ENCODE measurements around the gene NUSAP1. TPM values are rescaled to one million over a fixed set of nuclear protein-coding genes. Genes with fewer than 3 reads are reported as not detected.
"Not testable (repeated sequence)": the region's sequence is repeated elsewhere in the genome, so short reads cannot be mapped to it uniquely, and the experiment has no call there.

NUSAP1 gene
- total RNA-seq, 6 experiments from 2014 or later, result 2.2 to 9.3 (median 5.0) TPM

DNA sequence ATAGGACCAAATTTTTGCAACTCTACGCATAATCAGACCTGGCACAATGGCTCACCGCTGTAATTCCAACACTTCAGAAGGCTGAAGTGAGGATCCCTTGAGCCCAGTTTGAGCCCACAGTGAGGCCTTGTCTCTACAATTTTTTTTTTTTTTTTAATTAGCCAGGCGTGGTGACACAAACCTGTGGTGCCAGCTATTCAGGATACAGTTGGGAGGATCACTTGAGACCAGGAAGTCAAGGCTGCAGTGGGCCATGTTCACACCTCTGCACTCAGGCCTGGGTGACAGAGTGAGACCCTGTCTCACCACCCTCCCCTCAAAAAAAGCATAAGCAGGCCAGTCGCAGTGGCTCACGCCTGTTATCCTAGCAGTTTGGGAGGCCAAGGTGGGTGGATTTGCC is 25.0 kb upstream of the NUSAP1 start:
- H3K27ac ChIP-seq, result no peak overlapping the region
- H3K27me3 ChIP-seq, result no peaks in the 10 kb centered on the region
- DNase-seq (no peak), ATAC-seq (no peak)
- whole genome bisulfite sequencing (ENCODE audit: insufficient coverage, low coverage, low lambda C conversion rate, missing lambda C conversion rate), result 100% methylated on average over 3 of the region's 5 CpGs
- intact Hi-C loops (cut with DNase I), result no loop called here
- no peak for TF ChIP-seq POLR2A (IDR thresholded peaks at IDR 0.05)
- TF ChIP-seq, protein P1, sequence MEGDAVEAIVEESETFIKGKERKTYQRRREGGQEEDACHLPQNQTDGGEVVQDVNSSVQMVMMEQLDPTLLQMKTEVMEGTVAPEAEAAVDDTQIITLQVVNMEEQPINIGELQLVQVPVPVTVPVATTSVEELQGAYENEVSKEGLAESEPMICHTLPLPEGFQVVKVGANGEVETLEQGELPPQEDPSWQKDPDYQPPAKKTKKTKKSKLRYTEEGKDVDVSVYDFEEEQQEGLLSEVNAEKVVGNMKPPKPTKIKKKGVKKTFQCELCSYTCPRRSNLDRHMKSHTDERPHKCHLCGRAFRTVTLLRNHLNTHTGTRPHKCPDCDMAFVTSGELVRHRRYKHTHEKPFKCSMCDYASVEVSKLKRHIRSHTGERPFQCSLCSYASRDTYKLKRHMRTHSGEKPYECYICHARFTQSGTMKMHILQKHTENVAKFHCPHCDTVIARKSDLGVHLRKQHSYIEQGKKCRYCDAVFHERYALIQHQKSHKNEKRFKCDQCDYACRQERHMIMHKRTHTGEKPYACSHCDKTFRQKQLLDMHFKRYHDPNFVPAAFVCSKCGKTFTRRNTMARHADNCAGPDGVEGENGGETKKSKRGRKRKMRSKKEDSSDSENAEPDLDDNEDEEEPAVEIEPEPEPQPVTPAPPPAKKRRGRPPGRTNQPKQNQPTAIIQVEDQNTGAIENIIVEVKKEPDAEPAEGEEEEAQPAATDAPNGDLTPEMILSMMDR (IDR thresholded peaks at IDR 0.05), result no peak
- no peak overlapping the region for H3K4me3 ChIP-seq
- H3K36me3 ChIP-seq, result peaks cover 0 to 6% (median 0%) of the 10 kb centered on the region in 4 donors
- no peaks in the 10 kb centered on the region for H3K4me1 ChIP-seq
- no peaks in the 10 kb centered on the region for H3K9me3 ChIP-seq

DNA sequence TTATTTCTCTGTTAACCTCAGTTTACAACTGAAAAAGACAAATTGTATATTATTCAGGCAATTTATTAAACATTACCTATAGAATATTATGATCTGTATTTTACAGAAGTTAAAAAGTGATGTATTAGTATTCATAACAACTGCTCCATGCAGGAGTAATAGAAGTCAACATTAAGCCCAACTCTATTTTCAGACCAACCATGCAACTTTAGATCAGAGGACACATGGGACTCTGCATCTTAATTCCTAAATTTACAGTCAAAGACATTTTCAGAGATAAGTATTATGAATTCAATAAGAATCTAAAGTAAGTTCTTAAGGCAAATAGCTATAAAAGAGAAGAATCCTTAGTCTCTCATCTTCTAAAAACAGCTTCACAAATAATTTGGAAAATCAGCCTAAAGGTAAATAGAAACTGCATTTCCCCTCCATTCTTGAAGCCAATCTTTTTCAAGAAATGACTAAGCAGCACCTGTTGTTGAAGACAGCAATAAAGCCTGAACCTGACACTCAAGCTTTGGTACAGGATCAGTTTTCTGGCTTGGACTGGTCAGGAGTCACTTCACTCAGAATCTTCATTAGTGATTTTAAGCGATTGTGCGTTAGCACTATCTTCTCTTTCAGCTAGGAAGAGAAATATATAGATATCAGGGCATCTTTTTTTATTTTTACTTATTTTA is 23.3 kb upstream of the NUSAP1 start:
- Histone ChIP-seq H3K27ac (no peak overlapping the region), H3K4me1 (no peaks in the 10 kb centered on the region), H3K36me3 (peaks cover 0 to 6% (median 0%) of the 10 kb centered on the region in 4 donors), H3K4me3 (no peak overlapping the region), H3K27me3 (no peaks in the 10 kb centered on the region), H3K9me3 (no peaks in the 10 kb centered on the region)
- DNase-seq (no peak), ATAC-seq (no peak)
- TF ChIP-seq, protein P1 (IDR thresholded peaks at IDR 0.05), result no peak
- no peak for TF ChIP-seq POLR2A (IDR thresholded peaks at IDR 0.05)
- intact Hi-C loops (cut with DNase I), result no loop called here
- 100% methylated on average over 2 of the region's 2 CpGs for WGBS (ENCODE audit: insufficient coverage, low coverage, low lambda C conversion rate, missing lambda C conversion rate)

DNA sequence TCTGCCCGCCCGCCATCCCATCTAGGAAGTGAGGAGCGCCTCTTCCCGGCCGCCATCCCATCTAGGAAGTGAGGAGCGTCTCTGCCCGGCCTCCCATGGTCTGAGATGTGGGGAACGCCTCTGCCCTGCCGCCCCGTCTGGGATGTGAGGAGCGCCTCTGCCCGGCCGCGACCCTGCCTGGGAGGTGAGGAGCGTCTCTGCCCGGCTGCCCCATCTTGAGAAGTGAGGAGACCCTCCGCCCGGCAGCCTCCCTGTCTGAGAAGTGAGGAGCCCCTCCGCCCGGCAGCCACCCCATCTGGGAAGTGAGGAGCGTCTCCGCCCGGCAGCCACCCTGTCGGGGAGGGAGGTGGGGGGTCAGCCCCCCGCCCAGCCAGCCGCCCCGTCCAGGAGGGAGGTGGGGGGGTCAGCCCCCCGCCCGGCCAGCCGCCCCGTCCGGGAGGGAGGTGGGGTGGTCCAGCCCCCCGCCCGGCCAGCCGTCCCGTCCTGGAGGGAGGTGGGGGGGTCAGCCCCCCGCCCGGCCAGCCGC is 11.8 kb upstream of the NUSAP1 start:
- ATAC-seq; H3K9me3 ChIP-seq; DNase-seq; intact Hi-C loops (cut with DNase I); H3K4me3 ChIP-seq; H3K27ac ChIP-seq; H3K36me3 ChIP-seq; H3K27me3 ChIP-seq; H3K4me1 ChIP-seq: not testable (repeated sequence)
- 98% methylated on average over 8 of the region's 39 CpGs for WGBS (ENCODE audit: insufficient coverage, low coverage, low lambda C conversion rate, missing lambda C conversion rate)

DNA sequence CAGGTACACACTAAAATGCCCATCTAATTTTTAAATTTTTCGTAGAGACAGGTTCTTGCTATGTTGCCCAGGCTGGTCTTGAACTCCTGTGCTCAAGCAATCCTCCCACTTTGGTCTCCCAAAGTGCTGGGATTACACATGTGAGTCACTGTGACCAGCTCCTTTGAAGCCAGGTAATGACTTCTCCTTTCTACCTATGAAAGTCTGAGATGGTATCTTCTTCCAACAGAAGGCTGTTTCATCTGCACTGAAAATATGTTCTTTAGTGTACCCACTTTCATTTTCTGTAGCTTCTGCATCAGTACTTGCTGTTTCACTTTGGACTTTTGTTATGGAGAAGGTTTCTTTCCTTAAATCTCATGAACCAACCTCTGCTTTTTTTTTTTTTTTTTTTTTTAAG is 9.1 kb upstream of the NUSAP1 start:
- no peak for TF ChIP-seq POLR2A (IDR thresholded peaks at IDR 0.05)
- TF ChIP-seq, protein P1 (IDR thresholded peaks at IDR 0.05), result no peak
- ATAC-seq, result no peak
- no peak overlapping the region for H3K4me3 ChIP-seq
- no peak overlapping the region for H3K27ac ChIP-seq
- intact Hi-C loops (cut with DNase I), result no loop called here
- H3K27me3 ChIP-seq, result no peaks in the 10 kb centered on the region
- H3K4me1 ChIP-seq, result no peaks in the 10 kb centered on the region
- H3K36me3 ChIP-seq, result no peaks in the 10 kb centered on the region
- 100% methylated on average over 1 of the region's 1 CpG for WGBS (ENCODE audit: insufficient coverage, low coverage, low lambda C conversion rate, missing lambda C conversion rate)
- no peak for DNase-seq
- H3K9me3 ChIP-seq, result no peaks in the 10 kb centered on the region

DNA sequence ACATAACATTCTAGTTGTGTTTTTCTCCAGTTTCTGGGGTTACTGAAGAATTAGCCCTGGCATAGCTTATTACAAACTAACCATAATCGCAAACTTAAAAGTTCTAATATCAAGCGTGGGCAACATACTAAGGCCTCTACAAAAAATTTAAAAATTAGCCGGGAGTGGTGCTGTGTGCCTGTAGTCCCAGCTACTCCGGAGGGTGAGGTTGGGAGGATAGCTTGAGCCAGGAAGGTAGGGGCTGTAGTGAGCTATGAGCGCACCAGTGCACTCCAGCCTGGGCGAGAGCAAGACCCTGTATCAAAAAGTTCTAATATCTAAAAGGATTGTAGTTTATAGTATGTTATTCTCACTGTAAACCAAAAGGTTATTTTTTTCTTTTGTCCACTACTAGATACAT is 1.4 kb upstream of the NUSAP1 start:
- Histone ChIP-seq H3K27ac (peak overlapping the region in 1 of 3 donors; percentile 57), H3K4me3 (no peak overlapping the region), H3K36me3 (no peaks in the 10 kb centered on the region), H3K4me1 (peaks cover 0 to 5% (median 0%) of the 10 kb centered on the region in 4 donors), H3K9me3 (no peaks in the 10 kb centered on the region), H3K27me3 (no peaks in the 10 kb centered on the region)
- intact Hi-C loops (cut with DNase I), result no loop called here
- WGBS (ENCODE audit: insufficient coverage, low coverage, low lambda C conversion rate, missing lambda C conversion rate), result 80% methylated on average over 6 of the region's 6 CpGs
- TF ChIP-seq, protein P1 (IDR thresholded peaks at IDR 0.05), result no peak
- TF ChIP-seq POLR2A (IDR thresholded peaks at IDR 0.05), result no peak
- DNase-seq, result no peak
- no peak for ATAC-seq
